B cell (primary cell): ENCODE results near the gene MDFI. TPM values are rescaled to one million over a fixed set of nuclear protein-coding genes. Genes with fewer than 3 reads are reported as not detected.
A peak's percentile ranks its signal among the peaks of the same experiment; 100 is the strongest.

Source experiments
- ATAC-seq: fragments of 200-7000 bp; cut with Tn5 transposase; one replicate; pipeline ENCODE4 v1.10.0; 2021; ENCODE audit warnings: low read depth, mild to moderate bottlenecking, moderate number of reproducible peaks, moderate library complexity
- CTCF ChIA-PET: fragments of 350-600 bp; sonication (Branson Sonifier 250); formaldehyde crosslinking; loops from one replicate; lab custom pipeline; 2021; ENCODE audit warnings: antibody characterized with exemption, inconsistent platforms; lab: Charles Lee
- POLR2A ChIA-PET: fragments of 350-600 bp; sonication (Branson Sonifier 250); formaldehyde crosslinking; loops from one replicate; lab custom pipeline; 2021; ENCODE audit warnings: antibody characterized with exemption; lab: Charles Lee
- DNase-seq: peaks from one replicate; pipeline ENCODE4 v3.0.0; 2013
- H2AFZ ChIP-seq: 2 replicates; pipeline ENCODE4 v1.6.1; 2012; ENCODE audit warnings: mild to moderate bottlenecking, low read depth, low read length; ENCODE audit not compliant: insufficient read depth, poor library complexity, severe bottlenecking
- H3K27ac ChIP-seq, 2 donors: 1 replicate in 1 of 2; 2 replicates in 1 of 2; pipeline ENCODE4 v1.5.1; 2012 to 2013; ENCODE audit warnings: low read length in 2 of 2, mild to moderate bottlenecking in 2 of 2, moderate library complexity in 1 of 2
- H3K27me3 ChIP-seq, 4 experiments: fragments of 200-600 bp in 1 of 4; sonication (generic) in 1 of 4; replicated peaks in 1 of 4; 1 replicate in 2 of 4; 2 replicates in 2 of 4; pipeline versions ENCODE4 v1.6.1 to v1.7.0; 2013 to 2016; ENCODE audit warnings: low read length in 3 of 4, mild to moderate bottlenecking in 2 of 4, mixed read lengths in 1 of 4, moderate library complexity in 1 of 4; ENCODE audit not compliant: insufficient read depth in 4 of 4, control insufficient read depth in 3 of 4; ENCODE audit errors: control extremely low read depth in 1 of 4
- H3K36me3 ChIP-seq, 2 experiments: replicated peaks in 1 of 2; 1 replicate in 1 of 2; 2 replicates in 1 of 2; pipeline versions ENCODE4 v1.6.1 to v1.7.1; 2013; ENCODE audit warnings: low read length in 1 of 2; ENCODE audit not compliant: insufficient read depth in 2 of 2, control insufficient read depth in 1 of 2; ENCODE audit errors: control extremely low read depth in 1 of 2, extremely low read depth in 1 of 2
- H3K4me1 ChIP-seq, 2 donors: fragments of 200-600 bp in 1 of 2; sonication (generic) in 1 of 2; 1 replicate in 1 of 2; 2 replicates in 1 of 2; pipeline versions ENCODE4 v1.5.1 to v1.6.1; 2013 to 2017; ENCODE audit warnings: low read length in 2 of 2; ENCODE audit not compliant: control insufficient read depth in 2 of 2, insufficient read depth in 2 of 2
- H3K4me2 ChIP-seq: replicated peaks from 2 replicates; pipeline ENCODE3; 2012; ENCODE audit warnings: mild to moderate bottlenecking, low read depth, low read length; ENCODE audit not compliant: poor library complexity, severe bottlenecking
- H3K4me3 ChIP-seq, 5 experiments: fragments of 200-600 bp in 1 of 5; sonication (generic) in 1 of 5; 1 replicate in 3 of 5; 2 replicates in 2 of 5; pipeline versions ENCODE4 v1.5.1 to v1.7.0; 2011 to 2016; ENCODE audit warnings: low read length in 4 of 5, mild to moderate bottlenecking in 4 of 5, low read depth in 2 of 5, control low read depth in 1 of 5, moderate library complexity in 1 of 5; ENCODE audit not compliant: insufficient read depth in 1 of 5; ENCODE audit errors: control extremely low read depth in 1 of 5, extremely low read depth in 1 of 5
- H3K79me2 ChIP-seq: fragments of 200-600 bp; sonication (generic); one replicate; pipeline ENCODE4 v1.6.0; 2016; ENCODE audit warnings: low read length; ENCODE audit not compliant: control insufficient read depth, insufficient read depth
- H3K9ac ChIP-seq: fragments of 200-600 bp; sonication (generic); 2 replicates; pipeline ENCODE4 v1.6.1; 2017; ENCODE audit warnings: mild to moderate bottlenecking, low read length, moderate library complexity
- H3K9me3 ChIP-seq, 3 donors: one replicate each; pipeline versions ENCODE4 v1.6.1 to v1.7.1; 2013; ENCODE audit warnings: low read length in 2 of 3; ENCODE audit not compliant: control insufficient read depth in 2 of 3, insufficient read depth in 1 of 3; ENCODE audit errors: control extremely low read depth in 1 of 3
- H4K20me1 ChIP-seq: 2 replicates; pipeline ENCODE4 v1.6.0; 2012; ENCODE audit warnings: mild to moderate bottlenecking, low read length; ENCODE audit not compliant: insufficient read depth, control insufficient read depth, poor library complexity, severe bottlenecking
- H3K27ac Mint-ChIP-seq: one replicate; pipeline ENCODE4 v1.8.0; 2021; ENCODE audit warnings: mixed read lengths
- H3K27me3 Mint-ChIP-seq: one replicate; pipeline ENCODE4 v1.8.0; 2021; ENCODE audit warnings: mixed read lengths
- H3K4me1 Mint-ChIP-seq: one replicate; pipeline ENCODE4 v1.8.0; 2021; ENCODE audit warnings: mixed read lengths
- H3K4me3 Mint-ChIP-seq: one replicate; pipeline ENCODE4 v1.8.0; 2021; ENCODE audit warnings: mixed read lengths
- H3K9me3 Mint-ChIP-seq: one replicate; pipeline ENCODE4 v1.8.0; 2022; ENCODE audit warnings: mixed read lengths; ENCODE audit not compliant: insufficient read depth
- CTCF ChIP-seq: fragments of 200-600 bp; IDR thresholded peaks from one replicate; pipeline ENCODE4 v1.8.0; 2022; ENCODE audit warnings: antibody characterized with exemption, mild to moderate bottlenecking
- EZH2 ChIP-seq: IDR thresholded peaks from 2 replicates; pipeline ENCODE4 v1.6.1; 2012; ENCODE audit warnings: borderline replicate concordance, low read depth, mild to moderate bottlenecking, moderate library complexity, low read length; ENCODE audit not compliant: insufficient read depth, poor library complexity, severe bottlenecking
- WGBS: methylation state at CpG from one replicate; pipeline ENCODE4 v1.1.5; 2013; ENCODE audit warnings: missing lambda C conversion rate; ENCODE audit not compliant: insufficient coverage; 5-methylcytosine and 5-hydroxymethylcytosine counted together
- intact Hi-C: fragments of 100-400 bp; cut with micrococcal nuclease; formaldehyde crosslinking; loops from one replicate; pipeline ENCODE4 v1.10.0; 2022
- polyA plus RNA-seq: library from polyadenylated mRNA; depleted of rRNA; stranded (reverse); fragments of >200 nt; gene quantifications from 2 replicates; pipeline ENCODE4 v1.2.3, GENCODE V29; 2012
- total RNA-seq, 2 donors: library from RNA; stranded (reverse); fragments of 120-200 nt in 1 of 2; gene quantifications; 1 replicate in 1 of 2; 2 replicates in 1 of 2; pipeline versions ENCODE4 v1.2.3 to v1.2.4, GENCODE V29; 2013 to 2022

The MDFI gene
- total and polyA plus RNA-seq, 2 donors (not counting 1 experiment from before 2014, with no cell fraction given): not detected

GRCh38 chr6:41683523-41684310 is 45.4 kb downstream of the MDFI start:
- Mint-ChIP-seq H3K27me3 (no peaks in the 10 kb centered on the region), H3K4me1 (peaks cover 23% of the 10 kb centered on the region), H3K27ac (peak overlapping the region; percentile 86), H3K9me3 (no peaks in the 10 kb centered on the region), H3K4me3 (peak overlapping the region; percentile 66)
- intact Hi-C loops: loop anchor here (1.0 to 5.0 kb wide), 5 partner anchors 23 to 366 kb away; partner anchors contain the start of gene TOMM6
- peak; percentile 90 for TF ChIP-seq CTCF
- TF ChIP-seq EZH2: no peak
- WGBS: 14% methylated on average over 33 of the region's 38 CpGs
- peak overlapping the region; percentile 78 for H2AFZ ChIP-seq
- CTCF ChIA-PET: interaction anchor here (0.6 to 8.4 kb wide), 27 partner anchors 8 to 379 kb away, joined by 3 to 86 read pairs (median 4); partner anchors contain the start of genes TFEB and TOMM6
- peaks cover 18% of the 10 kb centered on the region for H4K20me1 ChIP-seq
- peaks cover 0 to 47% of the 10 kb centered on the region in 2 experiments for H3K36me3 ChIP-seq
- H3K27ac ChIP-seq: peak overlapping the region; percentile 29 to 46
- no peaks in the 10 kb centered on the region for H3K9me3 ChIP-seq
- ATAC-seq: peak; percentile 82
- POLR2A ChIA-PET: interaction anchor here (0.5 to 3.5 kb wide), 7 partner anchors 16 to 236 kb away, joined by 3 to 24 read pairs (median 4); no protein-coding TSS in a partner anchor
- DNase-seq: peak; percentile 88
- H3K79me2 ChIP-seq: no peaks in the 10 kb centered on the region
- peaks cover 9 to 26% of the 10 kb centered on the region in 2 donors for H3K4me1 ChIP-seq
- H3K4me2 ChIP-seq: peak overlapping the region; percentile 85
- H3K9ac ChIP-seq: peak overlapping the region; percentile 60
- no peaks in the 10 kb centered on the region for H3K27me3 ChIP-seq
- peak overlapping the region in 4 of 5 experiments; percentile 51 to 57 (median 52) for H3K4me3 ChIP-seq
